ENCODE results near the gene SRCIN1.
"Not testable (repeated sequence)": the region's sequence is repeated elsewhere in the genome, so short reads cannot be mapped to it uniquely, and the experiment has no call there.

SRCIN1 gene

GRCh38 chr17:38491346-38492066 is 114.2 kb downstream of the SRCIN1 start:
- H3K4me3 ChIP-seq (ENCODE audit: extremely low read depth, insufficient read depth, low read length, poor library complexity, severe bottlenecking); H3K9me3 ChIP-seq (ENCODE audit: control insufficient read depth, low read length); H3K4me1 ChIP-seq (ENCODE audit: control insufficient read depth, insufficient read depth, low read length, poor library complexity, severe bottlenecking); H3K27ac ChIP-seq (ENCODE audit: low read depth, low read length, severe bottlenecking): not testable (repeated sequence)
- peaks cover 55% of the 10 kb centered on the region for H3K36me3 ChIP-seq (ENCODE audit: control insufficient read depth, insufficient read depth, low read length)
- 93 to 99% methylated on average over 12 to 15 of the region's 19 CpGs for WGBS, 2 experiments (ENCODE audit: insufficient coverage in 2 of 2)

- H3K36me3 ChIP-seq (ENCODE audit: control insufficient read depth, insufficient read depth, low read length) = peaks cover 55% of the 10 kb centered on the region
- not testable (repeated sequence) for H3K9me3 ChIP-seq (ENCODE audit: control insufficient read depth, low read length); H3K4me3 ChIP-seq (ENCODE audit: extremely low read depth, insufficient read depth, low read length, poor library complexity, severe bottlenecking); H3K27ac ChIP-seq (ENCODE audit: low read depth, low read length, severe bottlenecking)
- WGBS, 2 experiments (ENCODE audit: insufficient coverage in 2 of 2) = 95 to 96% methylated on average over 12 to 17 of the region's 17 CpGs
- H3K4me1 ChIP-seq (ENCODE audit: control insufficient read depth, insufficient read depth, low read length, poor library complexity, severe bottlenecking) = peaks cover 11% of the 10 kb centered on the region
These were observed 116.0 kb downstream of the SRCIN1 start for GRCh38 chr17:38489774-38490173.

- H3K27ac ChIP-seq (ENCODE audit: low read depth, low read length, severe bottlenecking) = not testable (repeated sequence)
- H3K36me3 ChIP-seq (ENCODE audit: control insufficient read depth, insufficient read depth, low read length) = peaks cover 41% of the 10 kb centered on the region
- 90 to 94% methylated on average over 6 to 10 of the region's 13 CpGs for WGBS, 2 experiments (ENCODE audit: insufficient coverage in 2 of 2)
These were observed 120.0 kb downstream of the SRCIN1 start for GRCh38 chr17:38485681-38486298.

GRCh38 chr17:38485146-38485468 is 120.6 kb downstream of the SRCIN1 start:
- Histone ChIP-seq H3K27ac (ENCODE audit: low read depth, low read length, severe bottlenecking) (no peak overlapping the region), H3K4me3 (ENCODE audit: extremely low read depth, insufficient read depth, low read length, poor library complexity, severe bottlenecking) (no peak overlapping the region), H3K9me3 (ENCODE audit: control insufficient read depth, low read length) (no peaks in the 10 kb centered on the region), H3K4me1 (ENCODE audit: control insufficient read depth, insufficient read depth, low read length, poor library complexity, severe bottlenecking) (peaks cover 15% of the 10 kb centered on the region), H3K36me3 (ENCODE audit: control insufficient read depth, insufficient read depth, low read length) (peaks cover 44% of the 10 kb centered on the region)
- 50 to 67% methylated on average over 2 of the region's 2 CpGs for WGBS, 2 experiments (ENCODE audit: insufficient coverage in 2 of 2)

More at GRCh38 chr17:38485681-38486298, 120.0 kb downstream of the SRCIN1 start:
- peaks cover 15% of the 10 kb centered on the region for H3K4me1 ChIP-seq (ENCODE audit: control insufficient read depth, insufficient read depth, low read length, poor library complexity, severe bottlenecking)
- H3K4me3 ChIP-seq (ENCODE audit: extremely low read depth, insufficient read depth, low read length, poor library complexity, severe bottlenecking); H3K9me3 ChIP-seq (ENCODE audit: control insufficient read depth, low read length): not testable (repeated sequence)

GRCh38 chr17:38484242-38485145 is 121.3 kb downstream of the SRCIN1 start:
- not testable (repeated sequence) for H3K27ac ChIP-seq (ENCODE audit: low read depth, low read length, severe bottlenecking); H3K4me3 ChIP-seq (ENCODE audit: extremely low read depth, insufficient read depth, low read length, poor library complexity, severe bottlenecking); H3K9me3 ChIP-seq (ENCODE audit: control insufficient read depth, low read length)
- peaks cover 15% of the 10 kb centered on the region for H3K4me1 ChIP-seq (ENCODE audit: control insufficient read depth, insufficient read depth, low read length, poor library complexity, severe bottlenecking)
- H3K36me3 ChIP-seq (ENCODE audit: control insufficient read depth, insufficient read depth, low read length) = peaks cover 46% of the 10 kb centered on the region
- WGBS, 2 experiments (ENCODE audit: insufficient coverage in 2 of 2) = 62 to 72% methylated on average over 17 to 18 of the region's 21 CpGs

GRCh38 chr17:38482700-38483043 is 123.1 kb downstream of the SRCIN1 start:
- not testable (repeated sequence) for H3K27ac ChIP-seq (ENCODE audit: low read depth, low read length, severe bottlenecking); H3K4me3 ChIP-seq (ENCODE audit: extremely low read depth, insufficient read depth, low read length, poor library complexity, severe bottlenecking); H3K9me3 ChIP-seq (ENCODE audit: control insufficient read depth, low read length)
- peaks cover 62% of the 10 kb centered on the region for H3K36me3 ChIP-seq (ENCODE audit: control insufficient read depth, insufficient read depth, low read length)
- H3K4me1 ChIP-seq (ENCODE audit: control insufficient read depth, insufficient read depth, low read length, poor library complexity, severe bottlenecking) = peaks cover 15% of the 10 kb centered on the region
- WGBS, 2 experiments (ENCODE audit: insufficient coverage in 2 of 2) = 90 to 91% methylated on average over 2 to 4 of the region's 8 CpGs

GRCh38 chr17:38482039-38482699 is 123.6 kb downstream of the SRCIN1 start:
- WGBS, 2 experiments (ENCODE audit: insufficient coverage in 2 of 2) = 94% methylated on average over 6 to 12 of the region's 19 CpGs
- not testable (repeated sequence) for H3K27ac ChIP-seq (ENCODE audit: low read depth, low read length, severe bottlenecking); H3K9me3 ChIP-seq (ENCODE audit: control insufficient read depth, low read length); H3K4me3 ChIP-seq (ENCODE audit: extremely low read depth, insufficient read depth, low read length, poor library complexity, severe bottlenecking)
- Histone ChIP-seq H3K36me3 (ENCODE audit: control insufficient read depth, insufficient read depth, low read length) (peaks cover 59% of the 10 kb centered on the region), H3K4me1 (ENCODE audit: control insufficient read depth, insufficient read depth, low read length, poor library complexity, severe bottlenecking) (peaks cover 15% of the 10 kb centered on the region)
